Mesendoderm (in vitro differentiated cells): ENCODE data around the gene SDF4.

Experiments used
- DNase-seq: peaks from one replicate; pipeline ENCODE4 v3.0.0; 2013
- H2AK5ac ChIP-seq: 2 replicates; pipeline ENCODE4 v1.6.1; 2013; ENCODE audit warnings: low read length, inconsistent platforms
- H2BK120ac ChIP-seq: 2 replicates; pipeline ENCODE4 v1.6.1; 2013; ENCODE audit warnings: low read depth, mild to moderate bottlenecking, low read length, moderate library complexity, mixed read lengths
- H2BK15ac ChIP-seq: replicated peaks from 2 replicates; pipeline ENCODE4 v1.6.1; 2013; ENCODE audit warnings: low read depth, mild to moderate bottlenecking, moderate library complexity
- H2BK5ac ChIP-seq: 2 replicates; pipeline ENCODE4 v1.6.1; 2013; ENCODE audit warnings: low read length, inconsistent platforms
- H3K18ac ChIP-seq: 2 replicates; pipeline ENCODE4 v1.6.1; 2013; ENCODE audit warnings: mild to moderate bottlenecking, low read length, mixed read lengths
- H3K23ac ChIP-seq: one replicate; pipeline ENCODE4 v1.6.1; 2013; ENCODE audit warnings: low read length
- H3K27ac ChIP-seq: 2 replicates; pipeline ENCODE4 v1.5.1; 2013; ENCODE audit warnings: low read depth, mild to moderate bottlenecking, inconsistent platforms, low read length, moderate library complexity
- H3K27me3 ChIP-seq: 2 replicates; pipeline ENCODE4 v1.6.1; 2013; ENCODE audit warnings: low read length, control low read depth, mild to moderate bottlenecking, inconsistent platforms; ENCODE audit not compliant: insufficient read depth, poor library complexity
- H3K36me3 ChIP-seq: 2 replicates; pipeline ENCODE4 v1.6.1; 2013; ENCODE audit warnings: low read length, inconsistent platforms; ENCODE audit not compliant: control insufficient read depth, insufficient read depth
- H3K4ac ChIP-seq: one replicate; pipeline ENCODE4 v1.6.1; 2013; ENCODE audit warnings: low read depth, mild to moderate bottlenecking, low read length, moderate library complexity
- H3K4me1 ChIP-seq: 2 replicates; pipeline ENCODE4 v1.6.1; 2013; ENCODE audit warnings: low read depth, low read length, inconsistent platforms; ENCODE audit not compliant: control insufficient read depth
- H3K4me2 ChIP-seq: 2 replicates; pipeline ENCODE4 v1.6.1; 2013; ENCODE audit warnings: low read length
- H3K4me3 ChIP-seq: 2 replicates; pipeline ENCODE4 v1.5.1; 2013; ENCODE audit warnings: mild to moderate bottlenecking, low read length
- H3K56ac ChIP-seq: one replicate; pipeline ENCODE4 v1.6.1; 2013; ENCODE audit warnings: low read length
- H3K79me1 ChIP-seq: 2 replicates; pipeline ENCODE4 v1.6.1; 2013; ENCODE audit warnings: low read length, inconsistent platforms
- H3K79me2 ChIP-seq: 2 replicates; pipeline ENCODE4 v1.6.1; 2013; ENCODE audit warnings: mild to moderate bottlenecking, low read length; ENCODE audit not compliant: control insufficient read depth, insufficient read depth
- H3K9ac ChIP-seq: 2 replicates; pipeline ENCODE4 v1.6.1; 2013; ENCODE audit warnings: low read length, inconsistent platforms
- H4K5ac ChIP-seq: one replicate; pipeline ENCODE4 v1.6.1; 2013; ENCODE audit warnings: low read length
- H4K8ac ChIP-seq: one replicate; pipeline ENCODE4 v1.6.1; 2013; ENCODE audit warnings: low read depth, mild to moderate bottlenecking, control low read depth, low read length, moderate library complexity
- WGBS: extraction: QIAGEN DNeasy Blood & Tissue Kit; methylation state at CpG from one replicate; pipeline ENCODE4 v1.1.7; 2013; ENCODE audit warnings: low lambda C conversion rate, missing lambda C conversion rate; ENCODE audit not compliant: insufficient coverage; ENCODE audit errors: extremely low coverage; 5-methylcytosine and 5-hydroxymethylcytosine counted together

Gene SDF4

DNA sequence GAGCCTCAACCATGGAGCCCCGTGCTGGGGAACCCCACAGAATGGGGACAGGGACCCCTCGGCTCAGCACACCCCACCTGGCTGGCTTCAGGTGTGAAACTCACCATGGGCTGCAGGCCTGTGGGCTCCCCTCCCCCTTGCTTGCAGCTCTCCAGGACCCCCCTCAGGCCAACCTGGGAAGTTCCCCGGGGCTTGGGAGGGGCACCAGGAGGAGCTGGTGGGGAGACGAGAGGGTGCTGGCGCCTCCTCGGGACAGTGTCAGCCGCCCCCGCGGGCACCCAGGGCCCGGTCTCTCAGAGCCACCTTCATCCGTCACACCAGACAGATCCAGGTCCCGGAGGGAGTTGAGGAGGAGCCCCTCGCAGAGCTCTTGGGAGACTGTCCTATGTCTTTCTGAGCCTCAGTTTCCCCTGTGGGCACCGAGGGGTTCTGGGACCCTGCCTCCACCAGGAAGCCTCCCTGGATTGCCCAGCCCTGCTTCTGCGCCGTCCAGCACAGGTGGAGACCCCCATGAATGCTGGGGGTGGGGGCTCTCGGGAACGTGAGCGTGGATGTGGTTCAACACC, 24.8 kb downstream of the SDF4 start:
- Histone ChIP-seq H2BK15ac (no peak overlapping the region), H3K27ac (no peak overlapping the region), H3K18ac (no peak overlapping the region), H3K4me2 (no peak overlapping the region), H4K5ac (no peak overlapping the region), H2AK5ac (no peak overlapping the region), H3K36me3 (no peaks in the 10 kb centered on the region), H3K79me2 (no peaks in the 10 kb centered on the region), H2BK120ac (no peak overlapping the region), H3K79me1 (no peaks in the 10 kb centered on the region), H3K4ac (no peak overlapping the region), H3K4me3 (no peak overlapping the region), H3K56ac (no peak overlapping the region), H3K9ac (no peak overlapping the region), H3K4me1 (no peaks in the 10 kb centered on the region), H3K23ac (no peak overlapping the region), H2BK5ac (no peak overlapping the region), H4K8ac (no peak overlapping the region), H3K27me3 (no peaks in the 10 kb centered on the region)
- no CpG with 5 or more reads among the region's 19 CpGs for WGBS
- no peak for DNase-seq

DNA sequence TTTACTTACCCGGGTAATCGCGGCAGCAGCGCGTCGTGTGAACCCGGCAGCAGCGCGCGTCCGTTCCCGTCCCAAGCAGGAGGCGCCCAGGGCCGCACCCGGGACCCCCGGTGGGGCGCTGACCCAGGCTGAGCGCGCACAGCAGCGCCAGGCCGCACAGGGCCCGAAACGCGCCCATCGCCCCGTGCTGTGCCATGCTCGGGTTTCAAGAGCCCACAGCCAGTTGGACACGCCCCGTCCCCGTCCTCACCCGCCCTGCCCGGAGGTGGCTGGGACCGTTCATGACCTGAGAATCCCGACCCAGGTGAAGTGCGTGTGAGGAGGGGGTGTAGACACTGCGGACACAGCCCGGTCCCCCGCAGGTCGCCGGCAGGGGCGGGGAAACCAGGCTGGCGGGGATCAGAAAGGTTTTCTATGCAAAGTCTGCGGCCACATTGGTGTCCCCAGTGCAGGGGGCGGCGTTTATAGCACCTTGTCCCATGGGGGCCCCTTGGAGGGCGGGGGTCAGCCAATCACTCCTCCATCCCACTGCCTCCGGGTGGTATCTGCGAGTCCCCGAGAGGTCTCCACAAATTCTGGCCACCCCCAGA, 25.3 kb downstream of the SDF4 start, which contains the start of gene TNFRSF18:
TSS of gene TNFRSF18 (minus strand) at position 217 of the 590 bp plus-strand sequence. CDS start at position 196, 21 bp downstream.
- Histone ChIP-seq H3K9ac (peak within 1 kb of the TSS; percentile 54), H3K36me3 (no peaks in the 10 kb centered on the region), H3K4me3 (no peak within 1 kb of the TSS), H4K5ac (no peak within 1 kb of the TSS), H3K56ac (peak within 1 kb of the TSS; percentile 67), H3K79me2 (no peaks in the 10 kb centered on the region), H3K4me1 (no peaks in the 10 kb centered on the region), H2BK15ac (no peak within 1 kb of the TSS), H3K23ac (no peak within 1 kb of the TSS), H3K4ac (no peak within 1 kb of the TSS), H2BK5ac (no peak within 1 kb of the TSS), H4K8ac (no peak within 1 kb of the TSS), H3K27ac (no peak within 1 kb of the TSS), H3K18ac (no peak within 1 kb of the TSS), H2BK120ac (no peak within 1 kb of the TSS), H3K27me3 (no peaks in the 10 kb centered on the region), H3K4me2 (peak within 1 kb of the TSS; percentile 38), H3K79me1 (no peaks in the 10 kb centered on the region), H2AK5ac (no peak within 1 kb of the TSS)
- WGBS, result no CpG with 5 or more reads among the region's 49 CpGs
- DNase-seq, result peak; percentile 30

DNA sequence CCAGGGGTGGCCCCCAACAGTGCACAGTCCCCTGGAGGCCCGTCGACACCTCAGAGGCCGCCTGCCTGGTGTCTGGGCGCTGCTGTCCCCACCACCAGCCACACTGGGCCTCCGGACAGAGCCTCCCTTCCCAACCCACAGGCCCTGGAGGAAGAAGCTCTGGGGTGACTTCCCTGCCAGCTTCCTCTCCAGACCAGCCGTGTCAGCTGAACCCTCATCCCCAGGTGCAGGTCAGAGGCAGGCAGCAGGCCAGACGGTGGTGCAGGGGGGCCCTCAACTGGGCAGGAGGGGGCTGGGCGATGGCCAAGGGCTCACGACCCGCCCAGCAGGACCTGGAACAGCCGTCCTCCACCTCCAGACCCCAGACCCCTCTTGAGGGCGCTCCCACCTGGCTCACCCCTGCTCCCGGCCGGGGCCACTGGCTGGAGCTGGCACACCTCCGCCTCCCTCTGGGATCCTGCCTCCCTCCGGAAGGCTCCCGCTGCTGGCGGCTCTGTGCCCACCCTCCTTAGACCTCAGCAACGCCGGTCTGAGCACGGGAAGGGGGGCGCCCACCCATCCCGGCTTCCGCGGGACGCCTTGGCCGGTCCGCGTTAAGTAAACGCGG, 25.9 kb downstream of the SDF4 start:
- no CpG with 5 or more reads among the region's 31 CpGs for WGBS
- H3K23ac ChIP-seq, result no peak overlapping the region
- no peak overlapping the region for H2BK5ac ChIP-seq
- no peak overlapping the region for H4K8ac ChIP-seq
- no peak overlapping the region for H2BK15ac ChIP-seq
- no peak overlapping the region for H3K27ac ChIP-seq
- no peaks in the 10 kb centered on the region for H3K36me3 ChIP-seq
- DNase-seq, result no peak
- no peaks in the 10 kb centered on the region for H3K4me1 ChIP-seq
- H3K4ac ChIP-seq, result no peak overlapping the region
- H3K79me1 ChIP-seq, result no peaks in the 10 kb centered on the region
- no peaks in the 10 kb centered on the region for H3K27me3 ChIP-seq
- H3K4me3 ChIP-seq, result no peak overlapping the region
- H2AK5ac ChIP-seq, result no peak overlapping the region
- H3K4me2 ChIP-seq, result peak overlapping the region; percentile 38
- peak overlapping the region; percentile 67 for H3K56ac ChIP-seq
- H4K5ac ChIP-seq, result no peak overlapping the region
- H3K9ac ChIP-seq, result peak overlapping the region; percentile 54
- no peak overlapping the region for H3K18ac ChIP-seq
- H3K79me2 ChIP-seq, result no peaks in the 10 kb centered on the region
- H2BK120ac ChIP-seq, result no peak overlapping the region

DNA sequence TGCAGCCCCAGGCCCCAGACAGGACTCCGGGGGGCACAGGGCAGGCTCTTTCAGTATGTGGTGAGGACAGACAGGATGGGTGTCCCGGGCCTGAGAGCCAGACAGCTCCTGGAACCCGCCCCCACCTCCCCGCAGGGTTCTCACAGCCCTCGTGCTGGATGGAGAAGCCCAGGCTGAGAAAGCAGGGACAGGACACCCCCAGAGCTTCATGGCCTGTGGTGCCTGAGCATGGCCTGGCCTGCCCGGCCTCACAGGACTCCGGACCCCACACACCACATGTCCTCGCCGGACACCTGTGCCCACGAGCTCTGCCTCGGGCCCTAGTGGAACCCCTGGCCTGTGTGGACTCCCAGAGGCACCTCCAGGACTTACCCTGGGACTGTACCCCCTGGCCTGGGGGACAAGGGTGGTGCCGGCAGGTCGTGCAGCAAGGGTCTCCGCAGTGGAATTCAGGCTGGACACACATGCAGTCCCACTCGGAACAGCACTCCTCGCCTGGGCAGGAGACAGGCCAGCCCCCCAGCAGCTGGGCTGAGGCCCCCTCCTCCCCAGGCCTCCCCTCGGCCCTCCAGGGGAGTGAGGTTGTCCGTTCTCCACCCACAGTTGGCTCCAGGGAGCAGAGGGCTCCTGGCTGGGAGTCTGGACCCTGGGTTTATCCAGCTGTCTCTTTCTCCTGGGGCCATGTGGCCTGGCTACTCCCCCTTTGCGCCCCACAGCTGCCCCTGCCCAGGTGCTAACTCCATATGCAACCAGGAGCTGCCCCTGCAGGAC, 26.6 kb downstream of the SDF4 start:
- Histone ChIP-seq H3K79me1 (no peaks in the 10 kb centered on the region), H3K4ac (no peak overlapping the region), H4K5ac (no peak overlapping the region), H3K23ac (no peak overlapping the region), H3K9ac (no peak overlapping the region), H2BK15ac (no peak overlapping the region), H4K8ac (no peak overlapping the region), H3K56ac (no peak overlapping the region), H3K79me2 (no peaks in the 10 kb centered on the region), H2AK5ac (no peak overlapping the region), H3K18ac (no peak overlapping the region), H3K4me3 (no peak overlapping the region), H2BK5ac (no peak overlapping the region), H3K4me1 (no peaks in the 10 kb centered on the region), H3K27ac (no peak overlapping the region), H2BK120ac (no peak overlapping the region), H3K36me3 (no peaks in the 10 kb centered on the region), H3K4me2 (no peak overlapping the region), H3K27me3 (no peaks in the 10 kb centered on the region)
- no CpG with 5 or more reads among the region's 19 CpGs for WGBS
- DNase-seq, result no peak

DNA sequence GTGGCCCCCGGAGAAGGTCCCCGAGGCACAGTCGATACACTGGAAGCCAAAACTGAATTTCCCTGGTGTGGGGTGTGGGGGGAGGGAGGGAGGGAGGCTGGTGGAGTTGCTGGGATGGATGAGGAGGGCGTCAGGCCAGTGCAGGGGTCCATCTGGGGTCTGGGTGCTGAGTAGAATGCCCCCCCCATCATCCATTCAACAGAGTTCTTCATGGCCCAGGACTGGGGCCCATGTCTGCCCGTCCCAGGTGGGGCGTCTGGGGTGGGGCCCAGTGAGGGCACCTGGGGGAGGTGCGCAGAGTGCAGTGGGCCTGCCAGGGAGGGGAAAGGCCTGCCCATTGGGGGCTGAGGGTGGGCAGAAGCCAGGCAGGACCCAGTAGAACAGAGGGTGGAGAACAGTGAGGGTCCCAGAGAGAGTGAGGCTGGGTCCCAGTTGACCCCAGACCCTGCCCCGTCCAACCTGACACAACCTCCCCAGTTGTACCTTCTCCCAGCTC, 27.3 kb downstream of the SDF4 start:
- Histone ChIP-seq H3K4me3 (no peak overlapping the region), H3K4me2 (no peak overlapping the region), H3K79me2 (no peaks in the 10 kb centered on the region), H2BK120ac (no peak overlapping the region), H3K27ac (no peak overlapping the region), H2BK15ac (no peak overlapping the region), H3K18ac (no peak overlapping the region), H4K5ac (no peak overlapping the region), H3K23ac (no peak overlapping the region), H2AK5ac (no peak overlapping the region), H3K56ac (no peak overlapping the region), H3K27me3 (no peaks in the 10 kb centered on the region), H3K4me1 (no peaks in the 10 kb centered on the region), H3K9ac (no peak overlapping the region), H3K79me1 (no peaks in the 10 kb centered on the region), H2BK5ac (no peak overlapping the region), H4K8ac (no peak overlapping the region), H3K4ac (no peak overlapping the region), H3K36me3 (no peaks in the 10 kb centered on the region)
- no peak for DNase-seq
- WGBS, result no CpG with 5 or more reads among the region's 8 CpGs
